Frontal cortex (tissue), 4 donors: ENCODE data around the gene PHLDA1. TPM values are rescaled to one million over a fixed set of nuclear protein-coding genes. Genes with fewer than 3 reads are reported as not detected.

Experiments used
- DNase-seq, 2 donors: peaks; one replicate each; pipeline ENCODE4 v3.0.0; 2012; ENCODE audit warnings: low spot score in 2 of 2
- FAIRE-seq: peaks from 2 replicates; lab custom pipeline; 2012; peaks lifted over from hg19 to GRCh38; lab: Jason Lieb, UNC
- total RNA-seq: library from RNA; depleted of rRNA; stranded (reverse); fragments of >200 nt; gene quantifications from one replicate; pipeline ENCODE4 v1.2.3, GENCODE V29; 2014
- donor health status: control.
- donor health status: control.
- donor health status: control.

The PHLDA1 gene
- total RNA-seq, 1 donor from 2014 or later = 20.0 TPM

GRCh38 chr12:76020731-76021672, 10.6 kb downstream of the PHLDA1 start:
- DNase-seq = no peak
- no peak for FAIRE-seq

- no peak for FAIRE-seq
- DNase-seq = no peak
Measured at GRCh38 chr12:76020281-76020680, 11.3 kb downstream of the PHLDA1 start.

- DNase-seq (no peak), FAIRE-seq (no peak)
Measured at GRCh38 chr12:76018672-76019071, 12.9 kb downstream of the PHLDA1 start.

- DNase-seq = no peak
- FAIRE-seq = no peak
Measured at GRCh38 chr12:76018111-76018510, 13.5 kb downstream of the PHLDA1 start.

GRCh38 chr12:76014007-76014406, 17.6 kb downstream of the PHLDA1 start:
- FAIRE-seq (no peak), DNase-seq (no peak)

- DNase-seq (no peak), FAIRE-seq (no peak)
Measured at GRCh38 chr12:76013603-76014002, 18.0 kb downstream of the PHLDA1 start.

- no peak for FAIRE-seq
Measured at GRCh38 chr12:76012644-76013043, 18.9 kb downstream of the PHLDA1 start.

GRCh38 chr12:76010732-76011458, 20.7 kb downstream of the PHLDA1 start:
- FAIRE-seq = no peak
- no peak for DNase-seq

More at GRCh38 chr12:76012644-76013043, 18.9 kb downstream of the PHLDA1 start:
- DNase-seq = no peak

- FAIRE-seq = no peak
- no peak for DNase-seq
Measured at GRCh38 chr12:76008428-76008827, 23.1 kb downstream of the PHLDA1 start.

- FAIRE-seq (no peak), DNase-seq (no peak)
Measured at GRCh38 chr12:76007640-76008039, 23.9 kb downstream of the PHLDA1 start.

GRCh38 chr12:76006028-76006925, 25.3 kb downstream of the PHLDA1 start:
- DNase-seq (no peak), FAIRE-seq (no peak)

GRCh38 chr12:76003355-76003638, 28.3 kb downstream of the PHLDA1 start:
- FAIRE-seq = no peak
- DNase-seq = no peak

GRCh38 chr12:76002598-76003354, 28.8 kb downstream of the PHLDA1 start:
- DNase-seq (no peak), FAIRE-seq (no peak)

- no peak for FAIRE-seq
- DNase-seq = no peak
Measured at GRCh38 chr12:75998292-75999063, 33.1 kb downstream of the PHLDA1 start.

GRCh38 chr12:75997658-75998057, 33.9 kb downstream of the PHLDA1 start:
- FAIRE-seq = no peak
- no peak for DNase-seq

- DNase-seq (no peak), FAIRE-seq (no peak)
Measured at GRCh38 chr12:75996861-75997447, 34.6 kb downstream of the PHLDA1 start.

- no peak for DNase-seq
- no peak for FAIRE-seq
Measured at GRCh38 chr12:75995691-75996090, 35.9 kb downstream of the PHLDA1 start.

- FAIRE-seq = no peak
- no peak for DNase-seq
Measured at GRCh38 chr12:75994069-75994740, 37.4 kb downstream of the PHLDA1 start.
